Measurements from ENCODE around the gene FALEC. TPM values are rescaled to one million over a fixed set of nuclear protein-coding genes. Genes with fewer than 3 reads are reported as not detected.

The FALEC gene
- total and polyA plus RNA-seq, 9 of the 15 experiments (the other 6 are each of a cell fraction or from before 2014, with no cell fraction given), result 0.15 to 1.8 (median 0.53) TPM; not detected in 5

DNA sequence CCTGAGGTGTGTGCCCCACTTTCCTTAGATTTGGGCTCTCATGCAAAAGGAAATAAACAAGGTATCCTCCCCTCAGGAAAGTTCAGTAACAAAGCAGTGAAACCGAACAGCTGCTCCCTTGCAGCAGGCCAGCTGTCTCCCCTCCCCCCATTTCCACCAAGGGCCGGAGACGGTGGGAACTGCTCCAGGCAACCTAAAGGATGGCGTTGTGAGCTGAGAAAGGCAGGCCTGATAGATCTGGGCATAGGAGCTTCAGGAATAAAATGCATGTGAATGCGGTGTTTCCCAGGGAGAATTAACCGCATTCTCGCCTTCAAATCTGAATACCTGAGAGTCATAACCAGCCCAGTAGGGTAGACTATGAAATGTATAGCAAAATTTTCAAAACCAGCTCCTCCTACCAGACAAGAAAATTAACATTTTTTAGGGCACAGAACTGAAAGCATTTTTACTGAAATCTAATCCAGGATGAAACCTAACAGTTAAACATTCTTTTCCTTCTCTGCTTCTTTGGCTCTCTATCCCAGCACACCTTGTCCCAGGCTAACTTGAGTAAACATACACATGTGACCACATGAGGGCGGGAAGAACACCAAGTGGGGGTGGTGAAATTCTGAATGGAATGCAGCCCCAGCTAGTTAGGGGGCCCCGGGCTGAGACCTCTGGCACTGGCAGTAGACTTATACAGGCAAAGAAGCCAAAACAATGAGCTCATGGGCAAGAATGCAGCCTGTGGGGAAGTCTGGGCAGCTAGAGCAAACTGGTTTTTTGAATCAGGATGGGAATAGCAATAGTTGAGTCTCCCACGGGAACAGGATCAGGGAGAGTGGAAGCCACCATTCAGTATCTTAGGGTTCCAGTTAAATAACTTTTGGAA lies 52.4 kb downstream of the FALEC start (continued):
- no peak for TF ChIP-seq MAFG (tag; conservative IDR thresholded peaks at IDR 0.05)
- no peak for TF ChIP-seq NR2C2 (CRISPR knock-in tag; IDR thresholded peaks at IDR 0.05)
- no peak for TF ChIP-seq NR2C2 (tag; IDR thresholded peaks at IDR 0.05)
- TF ChIP-seq TOE1 (IDR thresholded peaks at IDR 0.05; ENCODE audit: borderline replicate concordance), result no peak
- no peak for TF ChIP-seq TOE1 (CRISPR knock-in tag; IDR thresholded peaks at IDR 0.05; ENCODE audit: borderline replicate concordance, low read depth)
- TF ChIP-seq MED1 (CRISPR knock-in tag; IDR thresholded peaks at IDR 0.05; ENCODE audit: borderline replicate concordance), result no peak
- no peak for TF ChIP-seq CHD4 (IDR thresholded peaks at IDR 0.05; ENCODE audit: insufficient read depth, insufficient replicate concordance, low read depth, low read length, poor library complexity, severe bottlenecking)
- no peak for TF ChIP-seq NR1H2 (CRISPR knock-in tag; IDR thresholded peaks at IDR 0.05)
- TF ChIP-seq, protein P1, sequence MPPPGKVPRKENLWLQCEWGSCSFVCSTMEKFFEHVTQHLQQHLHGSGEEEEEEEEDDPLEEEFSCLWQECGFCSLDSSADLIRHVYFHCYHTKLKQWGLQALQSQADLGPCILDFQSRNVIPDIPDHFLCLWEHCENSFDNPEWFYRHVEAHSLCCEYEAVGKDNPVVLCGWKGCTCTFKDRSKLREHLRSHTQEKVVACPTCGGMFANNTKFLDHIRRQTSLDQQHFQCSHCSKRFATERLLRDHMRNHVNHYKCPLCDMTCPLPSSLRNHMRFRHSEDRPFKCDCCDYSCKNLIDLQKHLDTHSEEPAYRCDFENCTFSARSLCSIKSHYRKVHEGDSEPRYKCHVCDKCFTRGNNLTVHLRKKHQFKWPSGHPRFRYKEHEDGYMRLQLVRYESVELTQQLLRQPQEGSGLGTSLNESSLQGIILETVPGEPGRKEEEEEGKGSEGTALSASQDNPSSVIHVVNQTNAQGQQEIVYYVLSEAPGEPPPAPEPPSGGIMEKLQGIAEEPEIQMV (tag; conservative IDR thresholded peaks at IDR 0.05; ENCODE audit: low read depth), result no peak
- no peak for TF ChIP-seq LARP7 (IDR thresholded peaks at IDR 0.05)
- TF ChIP-seq, protein P2, sequence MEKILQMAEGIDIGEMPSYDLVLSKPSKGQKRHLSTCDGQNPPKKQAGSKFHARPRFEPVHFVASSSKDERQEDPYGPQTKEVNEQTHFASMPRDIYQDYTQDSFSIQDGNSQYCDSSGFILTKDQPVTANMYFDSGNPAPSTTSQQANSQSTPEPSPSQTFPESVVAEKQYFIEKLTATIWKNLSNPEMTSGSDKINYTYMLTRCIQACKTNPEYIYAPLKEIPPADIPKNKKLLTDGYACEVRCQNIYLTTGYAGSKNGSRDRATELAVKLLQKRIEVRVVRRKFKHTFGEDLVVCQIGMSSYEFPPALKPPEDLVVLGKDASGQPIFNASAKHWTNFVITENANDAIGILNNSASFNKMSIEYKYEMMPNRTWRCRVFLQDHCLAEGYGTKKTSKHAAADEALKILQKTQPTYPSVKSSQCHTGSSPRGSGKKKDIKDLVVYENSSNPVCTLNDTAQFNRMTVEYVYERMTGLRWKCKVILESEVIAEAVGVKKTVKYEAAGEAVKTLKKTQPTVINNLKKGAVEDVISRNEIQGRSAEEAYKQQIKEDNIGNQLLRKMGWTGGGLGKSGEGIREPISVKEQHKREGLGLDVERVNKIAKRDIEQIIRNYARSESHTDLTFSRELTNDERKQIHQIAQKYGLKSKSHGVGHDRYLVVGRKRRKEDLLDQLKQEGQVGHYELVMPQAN (IDR thresholded peaks at IDR 0.05; ENCODE audit: borderline replicate concordance), result no peak
- TF ChIP-seq RAD21 (CRISPR knock-in tag; conservative IDR thresholded peaks at IDR 0.05 in 1 of 2, IDR thresholded peaks at IDR 0.05 in 1 of 2), result no peak
- no peak for TF ChIP-seq HCFC1 (IDR thresholded peaks at IDR 0.05; ENCODE audit: low read depth, low read length)
- TF ChIP-seq, protein P3, sequence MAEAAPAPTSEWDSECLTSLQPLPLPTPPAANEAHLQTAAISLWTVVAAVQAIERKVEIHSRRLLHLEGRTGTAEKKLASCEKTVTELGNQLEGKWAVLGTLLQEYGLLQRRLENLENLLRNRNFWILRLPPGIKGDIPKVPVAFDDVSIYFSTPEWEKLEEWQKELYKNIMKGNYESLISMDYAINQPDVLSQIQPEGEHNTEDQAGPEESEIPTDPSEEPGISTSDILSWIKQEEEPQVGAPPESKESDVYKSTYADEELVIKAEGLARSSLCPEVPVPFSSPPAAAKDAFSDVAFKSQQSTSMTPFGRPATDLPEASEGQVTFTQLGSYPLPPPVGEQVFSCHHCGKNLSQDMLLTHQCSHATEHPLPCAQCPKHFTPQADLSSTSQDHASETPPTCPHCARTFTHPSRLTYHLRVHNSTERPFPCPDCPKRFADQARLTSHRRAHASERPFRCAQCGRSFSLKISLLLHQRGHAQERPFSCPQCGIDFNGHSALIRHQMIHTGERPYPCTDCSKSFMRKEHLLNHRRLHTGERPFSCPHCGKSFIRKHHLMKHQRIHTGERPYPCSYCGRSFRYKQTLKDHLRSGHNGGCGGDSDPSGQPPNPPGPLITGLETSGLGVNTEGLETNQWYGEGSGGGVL (CRISPR knock-in tag; IDR thresholded peaks at IDR 0.05), result no peak
- TF ChIP-seq ZNF79 (CRISPR knock-in tag; IDR thresholded peaks at IDR 0.05; ENCODE audit: low read depth), result no peak
- no peak for TF ChIP-seq ETV6 (IDR thresholded peaks at IDR 0.05; ENCODE audit: borderline replicate concordance in 1 of 2, low read depth in 2 of 2, low read length in 1 of 2)
- TF ChIP-seq ETV6 (CRISPR knock-in tag; IDR thresholded peaks at IDR 0.05; ENCODE audit: borderline replicate concordance), result no peak
- no peak for TF ChIP-seq TAF15 (IDR thresholded peaks at IDR 0.05; ENCODE audit: low read depth, low read length)
- TF ChIP-seq MAFK (IDR thresholded peaks at IDR 0.05; ENCODE audit: low read length), result no peak
- no peak for TF ChIP-seq NFATC3 (IDR thresholded peaks at IDR 0.05)
- peak; percentile 73 for TF ChIP-seq DACH1 (IDR thresholded peaks at IDR 0.05; ENCODE audit: partially characterized antibody)
- TF ChIP-seq SRF (CRISPR knock-in tag; IDR thresholded peaks at IDR 0.05), result no peak

Measured in K562 (cell line).